PFSK-1 (cell line): ENCODE results near the gene PTX3.

Experiments
- FOXP2 ChIP-seq: optimal IDR thresholded peaks from 2 replicates; pipeline ENCODE3; 2011; ENCODE audit warnings: borderline replicate concordance, control low read depth, inconsistent platforms; ENCODE audit not compliant: insufficient read depth; ENCODE audit errors: extremely low read length, extremely low read depth
- POLR2AphosphoS5 ChIP-seq: IDR thresholded peaks from 2 replicates; pipeline ENCODE4 v1.6.1; 2012; ENCODE audit warnings: low read depth, mild to moderate bottlenecking, control low read depth, low read length, moderate library complexity
- REST ChIP-seq, 2 experiments: IDR thresholded peaks; 2 replicates each; pipeline versions ENCODE4 v1.6.1 to v1.8.0; 2011 to 2012; ENCODE audit warnings: low read depth in 2 of 2, low read length in 2 of 2, control low read depth in 1 of 2, inconsistent platforms in 1 of 2, mild to moderate bottlenecking in 1 of 2, moderate library complexity in 1 of 2; ENCODE audit not compliant: insufficient read depth in 1 of 2
- SIN3A ChIP-seq: IDR thresholded peaks from 2 replicates; pipeline ENCODE4 v1.6.1; 2012; ENCODE audit warnings: mild to moderate bottlenecking, low read length, moderate library complexity, borderline replicate concordance; ENCODE audit not compliant: insufficient read depth
- TAF1 ChIP-seq: IDR thresholded peaks from 2 replicates; pipeline ENCODE4 v1.6.1; 2012; ENCODE audit warnings: low read length, control low read depth, borderline replicate concordance; ENCODE audit not compliant: insufficient read depth

PTX3 gene

GRCh38 chr3:157414861-157415260 lies 21.8 kb upstream of the PTX3 start:
- no peak for TF ChIP-seq FOXP2

GRCh38 chr3:157416347-157417087 lies 20.1 kb upstream of the PTX3 start:
- TF ChIP-seq SIN3A, result no peak
- no peak for TF ChIP-seq FOXP2
- TF ChIP-seq REST (IDR thresholded peaks at IDR 0.05; ENCODE audit: insufficient read depth in 1 of 2, low read depth in 2 of 2, low read length in 2 of 2), result no peak
- no peak for TF ChIP-seq TAF1
- no peak for TF ChIP-seq POLR2AphosphoS5

GRCh38 chr3:157417247-157417646 lies 19.4 kb upstream of the PTX3 start:
- TF ChIP-seq REST (IDR thresholded peaks at IDR 0.05; ENCODE audit: insufficient read depth in 1 of 2, low read depth in 2 of 2, low read length in 2 of 2) (no peak), SIN3A (no peak), FOXP2 (no peak), TAF1 (no peak), POLR2AphosphoS5 (no peak)

- TF ChIP-seq REST (IDR thresholded peaks at IDR 0.05; ENCODE audit: insufficient read depth in 1 of 2, low read depth in 2 of 2, low read length in 2 of 2) (no peak), FOXP2 (no peak), SIN3A (no peak), TAF1 (no peak), POLR2AphosphoS5 (no peak)
These were observed 18.5 kb upstream of the PTX3 start for GRCh38 chr3:157418104-157418503.

GRCh38 chr3:157420606-157421130 lies 16.0 kb upstream of the PTX3 start:
- TF ChIP-seq TAF1 (no peak), POLR2AphosphoS5 (no peak)

- TF ChIP-seq REST (IDR thresholded peaks at IDR 0.05; ENCODE audit: insufficient read depth in 1 of 2, low read depth in 2 of 2, low read length in 2 of 2) (no peak), SIN3A (no peak), FOXP2 (no peak), POLR2AphosphoS5 (no peak)
These were observed 13.3 kb upstream of the PTX3 start for GRCh38 chr3:157423337-157423736.
